GM12865 (cell line): ENCODE measurements around the gene MDN1.

Experiments
- DNase-seq: peaks from one replicate; pipeline ENCODE4 v3.0.0; 2010; ENCODE audit warnings: low read depth
- H3K4me3 ChIP-seq: 2 replicates; pipeline ENCODE4 v1.5.1; 2011; ENCODE audit warnings: mild to moderate bottlenecking, low read depth, low read length, control low read depth
- TF ChIP-seq, protein P1 (sequence below): IDR thresholded peaks from 2 replicates; pipeline ENCODE4 v1.5.1; 2011; ENCODE audit warnings: low read length, control low read depth, low read depth, inconsistent platforms; ENCODE audit not compliant: insufficient read depth; ENCODE audit errors: missing control alignments

MDN1 gene

DNA sequence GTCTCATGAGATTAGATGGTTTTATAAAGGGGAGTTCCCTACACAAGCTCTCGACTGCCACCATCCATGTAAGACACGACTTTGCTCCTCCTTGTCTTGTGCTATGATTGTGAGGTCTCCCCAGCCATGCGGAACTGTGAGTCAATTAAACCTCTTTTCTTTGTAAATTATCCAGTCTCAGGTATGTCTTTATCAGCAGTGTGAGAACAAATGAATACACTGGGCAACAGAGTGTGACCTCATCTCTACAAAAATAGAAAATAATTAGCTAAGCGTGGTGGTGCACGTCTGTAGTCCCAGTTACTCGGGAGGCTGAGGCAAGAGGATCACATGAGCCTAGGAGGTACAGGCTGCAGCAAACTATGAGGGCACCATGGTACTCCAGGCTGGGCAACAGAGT is 51.3 kb downstream of the MDN1 start:
- no peak overlapping the region for H3K4me3 ChIP-seq
- TF ChIP-seq, protein P1, sequence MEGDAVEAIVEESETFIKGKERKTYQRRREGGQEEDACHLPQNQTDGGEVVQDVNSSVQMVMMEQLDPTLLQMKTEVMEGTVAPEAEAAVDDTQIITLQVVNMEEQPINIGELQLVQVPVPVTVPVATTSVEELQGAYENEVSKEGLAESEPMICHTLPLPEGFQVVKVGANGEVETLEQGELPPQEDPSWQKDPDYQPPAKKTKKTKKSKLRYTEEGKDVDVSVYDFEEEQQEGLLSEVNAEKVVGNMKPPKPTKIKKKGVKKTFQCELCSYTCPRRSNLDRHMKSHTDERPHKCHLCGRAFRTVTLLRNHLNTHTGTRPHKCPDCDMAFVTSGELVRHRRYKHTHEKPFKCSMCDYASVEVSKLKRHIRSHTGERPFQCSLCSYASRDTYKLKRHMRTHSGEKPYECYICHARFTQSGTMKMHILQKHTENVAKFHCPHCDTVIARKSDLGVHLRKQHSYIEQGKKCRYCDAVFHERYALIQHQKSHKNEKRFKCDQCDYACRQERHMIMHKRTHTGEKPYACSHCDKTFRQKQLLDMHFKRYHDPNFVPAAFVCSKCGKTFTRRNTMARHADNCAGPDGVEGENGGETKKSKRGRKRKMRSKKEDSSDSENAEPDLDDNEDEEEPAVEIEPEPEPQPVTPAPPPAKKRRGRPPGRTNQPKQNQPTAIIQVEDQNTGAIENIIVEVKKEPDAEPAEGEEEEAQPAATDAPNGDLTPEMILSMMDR, result no peak

DNA sequence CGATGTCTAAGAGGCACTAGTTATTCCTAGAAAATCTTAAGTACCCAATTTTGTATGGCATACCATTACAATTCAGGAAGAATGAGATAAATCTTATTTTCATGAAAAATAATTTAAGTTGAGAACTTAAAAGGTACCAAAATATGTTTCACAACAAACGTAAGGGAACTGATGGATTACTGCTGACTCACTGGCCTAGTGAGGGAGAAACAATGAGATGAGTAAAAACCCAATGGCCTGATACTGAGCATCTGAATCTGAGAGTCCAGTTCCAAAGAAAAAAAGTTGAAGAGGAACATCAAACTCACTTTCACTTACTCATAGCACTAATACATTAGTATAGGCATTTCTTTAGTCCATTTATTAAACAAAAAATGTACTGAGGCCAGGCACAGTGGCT is 56.0 kb downstream of the MDN1 start:
- TF ChIP-seq, protein P1, result no peak
- no peak for DNase-seq
- no peak overlapping the region for H3K4me3 ChIP-seq

More for the DNA sequence above, 51.3 kb downstream of the MDN1 start:
- DNase-seq, result no peak

- H3K4me3 ChIP-seq, result no peak overlapping the region
- no peak for DNase-seq
- TF ChIP-seq, protein P1, result no peak
Observed at GRCh38 chr6:89758830-89759229, 60.8 kb downstream of the MDN1 start.

DNA sequence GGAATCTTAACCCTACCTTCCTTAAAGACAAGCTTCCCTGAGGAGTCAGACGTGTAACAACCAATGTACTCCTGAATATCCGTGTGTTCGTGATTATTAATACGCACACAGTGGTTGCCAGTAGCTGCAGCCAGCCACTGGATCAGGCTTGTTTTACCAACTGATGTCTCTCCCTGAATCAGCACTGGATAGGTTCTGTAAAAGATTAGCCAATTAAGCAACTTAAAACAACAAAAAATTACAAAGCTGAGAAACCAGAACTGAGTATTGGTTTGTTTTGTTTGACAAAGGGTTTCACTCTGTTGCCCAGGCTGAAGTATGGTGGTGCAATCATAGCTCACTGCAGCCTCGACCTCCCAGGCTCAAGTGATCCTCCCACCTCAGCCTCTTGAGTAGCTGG is 69.3 kb downstream of the MDN1 start:
- DNase-seq, result no peak
- TF ChIP-seq, protein P1, result no peak
- no peak overlapping the region for H3K4me3 ChIP-seq

GRCh38 chr6:89749918-89750317 is 69.7 kb downstream of the MDN1 start:
- TF ChIP-seq, protein P1, result no peak
- DNase-seq, result no peak
- no peak overlapping the region for H3K4me3 ChIP-seq

DNA sequence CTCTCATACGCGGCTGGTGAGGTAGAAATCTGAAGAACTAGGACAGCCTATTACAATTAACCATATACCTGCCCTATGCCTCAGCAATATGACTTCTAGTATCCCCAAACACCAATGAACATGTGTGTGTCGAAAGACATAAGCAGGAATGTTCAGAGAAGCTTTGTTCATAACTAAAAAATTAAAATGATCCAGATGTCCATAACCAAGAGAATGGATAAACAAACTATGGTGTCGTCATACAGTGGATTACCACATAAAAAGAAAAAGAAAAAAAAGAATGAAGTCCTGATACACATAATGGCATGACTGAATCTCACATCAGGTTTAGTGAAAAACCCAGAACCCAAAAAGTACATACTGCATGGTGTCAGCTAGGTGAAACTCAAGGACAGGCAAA is 73.9 kb downstream of the MDN1 start:
- TF ChIP-seq, protein P1, result no peak
- DNase-seq, result no peak
- no peak overlapping the region for H3K4me3 ChIP-seq

DNA sequence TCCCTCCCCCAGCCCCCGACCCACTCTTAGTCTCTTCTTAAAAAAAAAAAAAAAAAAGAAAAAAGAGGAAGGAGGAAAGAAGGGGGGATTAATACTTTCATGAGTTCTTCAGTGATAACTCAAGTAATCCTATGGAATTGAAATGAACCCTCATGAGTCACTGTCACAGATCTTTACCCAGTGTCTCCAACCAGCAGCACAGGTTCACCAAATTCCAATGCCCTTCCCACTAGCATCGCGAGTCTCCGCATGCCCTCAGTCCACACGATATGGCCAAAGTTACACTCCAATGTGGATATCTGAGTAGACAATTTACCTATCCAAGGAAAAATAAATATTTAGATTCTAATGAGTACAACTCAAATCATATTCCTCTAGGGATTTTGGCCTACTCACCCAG is 74.5 kb downstream of the MDN1 start:
- no peak overlapping the region for H3K4me3 ChIP-seq
- DNase-seq, result no peak
- TF ChIP-seq, protein P1, result no peak
